Measurements from ENCODE around the gene HAGH.

DNA sequence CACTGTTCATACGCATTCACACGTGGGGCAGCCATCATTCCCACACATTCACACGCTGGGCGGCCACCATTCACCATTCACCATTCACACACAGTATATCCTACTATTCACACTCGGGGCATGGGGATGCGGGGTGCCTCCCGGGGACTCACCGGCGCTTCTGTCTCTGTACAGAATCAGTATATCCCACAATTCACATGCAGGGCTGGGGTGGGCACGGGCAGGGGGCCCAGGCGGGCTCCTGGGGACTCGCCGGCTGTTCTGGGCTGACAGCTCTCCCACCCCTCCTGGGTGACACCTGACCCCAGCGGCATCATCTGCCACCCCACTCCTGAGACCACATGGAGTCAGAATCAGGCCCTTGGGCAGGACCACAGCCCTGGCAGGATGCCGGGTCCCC is 64.9 kb downstream of the HAGH start:
- TF ChIP-seq, protein P1, sequence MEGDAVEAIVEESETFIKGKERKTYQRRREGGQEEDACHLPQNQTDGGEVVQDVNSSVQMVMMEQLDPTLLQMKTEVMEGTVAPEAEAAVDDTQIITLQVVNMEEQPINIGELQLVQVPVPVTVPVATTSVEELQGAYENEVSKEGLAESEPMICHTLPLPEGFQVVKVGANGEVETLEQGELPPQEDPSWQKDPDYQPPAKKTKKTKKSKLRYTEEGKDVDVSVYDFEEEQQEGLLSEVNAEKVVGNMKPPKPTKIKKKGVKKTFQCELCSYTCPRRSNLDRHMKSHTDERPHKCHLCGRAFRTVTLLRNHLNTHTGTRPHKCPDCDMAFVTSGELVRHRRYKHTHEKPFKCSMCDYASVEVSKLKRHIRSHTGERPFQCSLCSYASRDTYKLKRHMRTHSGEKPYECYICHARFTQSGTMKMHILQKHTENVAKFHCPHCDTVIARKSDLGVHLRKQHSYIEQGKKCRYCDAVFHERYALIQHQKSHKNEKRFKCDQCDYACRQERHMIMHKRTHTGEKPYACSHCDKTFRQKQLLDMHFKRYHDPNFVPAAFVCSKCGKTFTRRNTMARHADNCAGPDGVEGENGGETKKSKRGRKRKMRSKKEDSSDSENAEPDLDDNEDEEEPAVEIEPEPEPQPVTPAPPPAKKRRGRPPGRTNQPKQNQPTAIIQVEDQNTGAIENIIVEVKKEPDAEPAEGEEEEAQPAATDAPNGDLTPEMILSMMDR (IDR thresholded peaks at IDR 0.05; ENCODE audit: low read length): no peak
- no peak for TF ChIP-seq EZH2 (optimal IDR thresholded peaks at IDR 0.05; ENCODE audit: low read depth, low read length)
- no peak for TF ChIP-seq EZH2phosphoT487 (IDR thresholded peaks at IDR 0.05; ENCODE audit: low read length)
